ENCODE measurements around the gene HSPG2.

GRCh38 chr1:21815724-21816321 is 121.3 kb downstream of the HSPG2 start:
- TF ChIP-seq CTCF (IDR thresholded peaks at IDR 0.05) (no peak), POLR2A (IDR thresholded peaks at IDR 0.05) (no peak)

All from thyroid gland (tissue), 4 donors.